Fibroblast of pulmonary artery (primary cell): ENCODE results near the gene ATXN10.
A peak's percentile ranks its signal among the peaks of the same experiment; 100 is the strongest.

Experiments
- DNase-seq: peaks from one replicate; pipeline ENCODE4 v3.0.0-alpha.2; 2010; ENCODE audit warnings: low read depth
- H3K4me3 ChIP-seq: replicated peaks from 2 replicates; pipeline ENCODE4 v1.5.1; 2011; ENCODE audit warnings: low read depth, mild to moderate bottlenecking, control low read depth, low read length, moderate library complexity
- TF ChIP-seq, protein P1 (sequence below): IDR thresholded peaks from 2 replicates; pipeline ENCODE4 v1.5.1; 2011; ENCODE audit warnings: mild to moderate bottlenecking, control low read depth, low read length, inconsistent platforms; ENCODE audit errors: missing control alignments

Gene ATXN10

DNA sequence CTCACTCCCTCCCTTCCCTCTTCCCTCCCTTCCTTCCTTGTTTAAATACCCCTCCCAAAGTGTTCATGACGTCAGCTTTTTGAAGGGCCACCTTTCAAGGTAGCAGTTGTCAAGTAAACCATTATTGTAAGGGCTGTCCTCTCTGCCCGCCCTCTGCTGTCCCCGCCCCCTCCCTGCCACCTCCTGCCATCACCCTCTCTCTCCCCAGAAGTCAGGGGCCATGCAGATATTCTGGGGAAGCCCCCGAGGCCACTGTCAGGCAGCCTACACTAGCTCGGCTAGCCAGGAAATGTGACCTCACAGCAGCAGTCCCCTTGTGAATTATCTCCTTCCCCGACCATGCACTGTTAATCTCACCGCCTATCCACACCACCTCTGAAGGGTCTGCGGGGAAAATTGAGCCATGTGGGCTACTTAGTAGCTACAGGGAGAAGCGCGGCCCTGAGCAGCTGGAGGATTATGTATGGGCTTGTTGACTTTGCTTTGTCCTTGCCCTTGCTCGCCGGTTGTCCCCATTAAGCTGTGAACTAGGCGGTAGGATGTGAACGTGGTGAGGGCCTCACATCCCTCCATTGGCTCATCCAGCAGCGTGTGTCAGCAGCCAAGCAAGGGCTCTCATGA is 42.1 kb upstream of the ATXN10 start:
- TF ChIP-seq, protein P1, sequence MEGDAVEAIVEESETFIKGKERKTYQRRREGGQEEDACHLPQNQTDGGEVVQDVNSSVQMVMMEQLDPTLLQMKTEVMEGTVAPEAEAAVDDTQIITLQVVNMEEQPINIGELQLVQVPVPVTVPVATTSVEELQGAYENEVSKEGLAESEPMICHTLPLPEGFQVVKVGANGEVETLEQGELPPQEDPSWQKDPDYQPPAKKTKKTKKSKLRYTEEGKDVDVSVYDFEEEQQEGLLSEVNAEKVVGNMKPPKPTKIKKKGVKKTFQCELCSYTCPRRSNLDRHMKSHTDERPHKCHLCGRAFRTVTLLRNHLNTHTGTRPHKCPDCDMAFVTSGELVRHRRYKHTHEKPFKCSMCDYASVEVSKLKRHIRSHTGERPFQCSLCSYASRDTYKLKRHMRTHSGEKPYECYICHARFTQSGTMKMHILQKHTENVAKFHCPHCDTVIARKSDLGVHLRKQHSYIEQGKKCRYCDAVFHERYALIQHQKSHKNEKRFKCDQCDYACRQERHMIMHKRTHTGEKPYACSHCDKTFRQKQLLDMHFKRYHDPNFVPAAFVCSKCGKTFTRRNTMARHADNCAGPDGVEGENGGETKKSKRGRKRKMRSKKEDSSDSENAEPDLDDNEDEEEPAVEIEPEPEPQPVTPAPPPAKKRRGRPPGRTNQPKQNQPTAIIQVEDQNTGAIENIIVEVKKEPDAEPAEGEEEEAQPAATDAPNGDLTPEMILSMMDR = no peak
- H3K4me3 ChIP-seq = no peak overlapping the region
- no peak for DNase-seq

DNA sequence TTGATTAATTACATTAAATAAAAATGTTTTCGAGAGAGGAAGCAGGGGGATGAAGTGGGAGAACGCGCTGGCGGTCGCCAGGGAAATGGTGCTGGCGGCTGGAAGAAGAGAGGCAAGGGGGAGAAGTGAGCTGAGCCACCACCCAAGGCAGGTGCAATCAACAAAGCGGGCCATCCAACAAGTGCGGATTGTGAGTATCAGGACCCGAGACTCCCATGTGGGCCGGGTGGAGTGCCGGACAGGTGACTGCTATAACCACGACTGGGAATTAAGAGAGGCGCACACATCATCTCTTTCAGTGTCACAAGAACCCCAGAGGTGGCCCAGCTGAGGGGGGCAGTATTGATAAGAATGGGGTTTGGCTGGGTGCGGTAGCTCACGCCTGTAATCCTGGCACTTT is 41.2 kb upstream of the ATXN10 start:
- DNase-seq = no peak
- no peak overlapping the region for H3K4me3 ChIP-seq
- TF ChIP-seq, protein P1 = no peak

DNA sequence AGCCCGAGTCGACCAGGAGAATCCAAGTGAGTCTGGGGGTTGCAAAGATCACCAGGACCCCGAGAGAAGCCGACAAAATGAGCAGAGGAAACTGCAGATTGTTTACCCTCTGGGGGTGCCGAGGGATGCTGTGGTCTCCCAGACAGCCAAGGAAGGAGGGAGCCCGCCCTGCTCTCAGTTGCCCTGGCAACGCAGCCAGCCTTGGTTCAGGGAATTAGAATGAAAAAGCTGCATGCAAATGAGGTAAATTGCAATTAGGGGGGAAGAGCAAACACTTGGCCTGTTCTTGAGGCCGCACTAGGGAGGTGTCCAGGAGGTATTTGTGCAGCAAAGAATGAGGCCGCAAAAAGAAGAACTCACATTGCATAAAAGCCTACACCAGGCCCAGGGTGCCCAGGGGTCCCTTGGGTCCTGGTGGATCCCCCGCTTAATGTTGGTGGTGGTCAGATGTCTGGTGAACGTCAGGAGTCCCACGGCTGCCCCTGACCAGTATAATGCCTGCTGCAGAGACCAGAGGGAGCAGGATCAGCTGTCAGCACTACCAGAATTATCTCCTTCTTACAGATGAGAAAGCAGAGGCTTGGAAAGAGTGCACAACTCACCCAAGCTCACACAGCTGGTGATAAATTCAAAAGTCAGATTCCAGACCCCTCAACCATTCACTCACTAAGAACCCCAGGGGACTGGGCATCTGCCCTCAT is 40.3 kb upstream of the ATXN10 start:
- no peak overlapping the region for H3K4me3 ChIP-seq
- no peak for DNase-seq
- TF ChIP-seq, protein P1 = no peak

DNA sequence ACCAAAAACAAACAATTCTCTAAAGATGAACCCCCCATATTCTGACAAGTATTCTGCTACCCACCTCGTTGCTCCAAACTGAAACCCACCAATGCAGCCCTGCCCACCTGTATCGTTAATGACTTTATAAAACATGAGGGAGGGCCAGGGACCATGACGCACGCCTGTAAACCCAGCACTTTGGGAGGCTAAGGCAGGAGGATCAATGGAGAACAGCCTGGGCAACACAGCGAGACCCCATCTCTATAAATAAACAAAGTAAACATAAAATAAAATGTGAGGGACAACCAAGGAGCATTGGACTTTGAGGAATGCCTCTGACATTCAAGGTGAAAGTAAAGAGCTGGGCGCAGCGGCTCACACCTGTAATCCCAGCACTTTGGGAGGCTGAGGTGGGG is 39.8 kb upstream of the ATXN10 start:
- TF ChIP-seq, protein P1 = no peak
- no peak for DNase-seq
- no peak overlapping the region for H3K4me3 ChIP-seq

DNA sequence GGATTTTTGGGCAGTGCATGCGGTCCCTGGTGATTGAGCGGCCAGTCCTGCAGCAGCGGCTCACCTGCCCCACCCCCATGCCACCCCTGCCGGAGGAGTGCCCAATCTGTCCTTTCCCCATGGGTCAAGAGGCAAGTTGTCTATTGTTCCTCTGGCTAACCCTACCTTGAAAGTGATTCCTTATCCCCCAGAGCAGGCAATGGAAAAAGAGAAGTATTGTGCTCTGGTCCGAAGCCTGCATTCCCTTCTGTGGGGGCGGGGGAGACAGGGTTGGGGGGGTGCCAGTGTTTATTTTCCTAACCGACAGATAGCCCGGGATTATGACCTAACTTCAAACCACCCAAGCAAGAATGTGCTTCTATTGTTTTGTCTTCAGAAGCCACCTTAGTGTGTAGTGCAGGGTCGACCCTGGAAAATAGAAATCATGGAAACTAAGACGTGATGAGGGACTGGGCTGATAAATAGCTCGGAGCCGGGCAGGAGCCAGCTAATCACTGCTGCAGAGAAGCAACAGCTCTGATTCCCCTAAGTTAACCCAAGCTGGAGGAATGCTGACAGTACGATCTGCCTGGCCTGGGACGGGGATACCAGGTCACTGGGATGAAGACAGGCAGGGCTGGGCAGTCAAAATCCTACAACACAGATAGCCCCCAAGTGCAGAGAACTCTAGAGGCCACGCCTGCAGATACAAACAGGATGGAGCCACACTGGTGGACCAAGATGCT is 38.7 kb upstream of the ATXN10 start:
- TF ChIP-seq, protein P1 = no peak
- H3K4me3 ChIP-seq = no peak overlapping the region
- DNase-seq = peak; percentile 55

DNA sequence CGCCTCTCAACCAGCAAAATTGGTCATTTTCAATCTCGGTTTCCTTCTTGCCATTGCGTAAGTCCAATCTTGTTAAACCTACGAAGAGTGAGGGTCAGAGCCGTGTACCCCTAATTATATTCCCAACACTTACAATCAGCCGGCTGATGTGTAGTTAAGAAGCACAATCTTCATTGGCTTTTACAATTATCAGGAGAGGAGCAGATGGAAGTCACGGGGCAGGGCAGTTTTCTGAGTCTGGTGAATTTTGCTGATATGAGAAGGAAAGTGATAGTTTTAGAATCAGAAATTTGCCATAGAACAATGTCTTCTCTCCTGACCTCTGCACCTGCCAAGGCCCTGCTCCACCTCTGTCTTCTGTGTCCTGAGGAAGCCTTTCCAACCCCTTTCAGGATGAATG is 35.0 kb upstream of the ATXN10 start:
- TF ChIP-seq, protein P1 = no peak
- DNase-seq = no peak
- H3K4me3 ChIP-seq = no peak overlapping the region
